ENCODE results near the gene HHIPL1. TPM values are rescaled to one million over a fixed set of nuclear protein-coding genes. Genes with fewer than 3 reads are reported as not detected.
"Not testable (repeated sequence)": the region's sequence is repeated elsewhere in the genome, so short reads cannot be mapped to it uniquely, and the experiment has no call there.

The HHIPL1 gene
- total RNA-seq, 1 donor from 2014 or later: 0.05 TPM

DNA sequence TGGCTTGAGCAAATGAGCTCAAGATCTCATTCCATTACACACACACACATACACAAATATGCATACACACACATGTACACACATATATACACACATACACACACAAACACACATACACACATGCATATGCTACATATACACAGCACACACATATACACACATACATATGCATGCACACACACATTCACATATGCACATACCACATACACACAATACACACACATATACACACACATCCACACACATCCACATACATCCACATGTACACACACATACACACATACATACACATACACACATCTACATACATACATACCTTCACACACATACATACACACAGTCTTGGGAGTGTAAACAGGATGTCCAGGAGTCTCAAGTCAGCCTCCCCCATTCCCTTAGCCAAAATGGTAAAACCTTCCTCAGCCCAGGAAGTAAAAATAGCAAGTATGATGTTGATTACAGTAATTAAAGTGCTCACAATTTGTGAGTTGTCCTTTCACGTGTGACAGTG is 12.8 kb downstream of the HHIPL1 start:
- intact Hi-C loops (cut with micrococcal nuclease): no loop called here

DNA sequence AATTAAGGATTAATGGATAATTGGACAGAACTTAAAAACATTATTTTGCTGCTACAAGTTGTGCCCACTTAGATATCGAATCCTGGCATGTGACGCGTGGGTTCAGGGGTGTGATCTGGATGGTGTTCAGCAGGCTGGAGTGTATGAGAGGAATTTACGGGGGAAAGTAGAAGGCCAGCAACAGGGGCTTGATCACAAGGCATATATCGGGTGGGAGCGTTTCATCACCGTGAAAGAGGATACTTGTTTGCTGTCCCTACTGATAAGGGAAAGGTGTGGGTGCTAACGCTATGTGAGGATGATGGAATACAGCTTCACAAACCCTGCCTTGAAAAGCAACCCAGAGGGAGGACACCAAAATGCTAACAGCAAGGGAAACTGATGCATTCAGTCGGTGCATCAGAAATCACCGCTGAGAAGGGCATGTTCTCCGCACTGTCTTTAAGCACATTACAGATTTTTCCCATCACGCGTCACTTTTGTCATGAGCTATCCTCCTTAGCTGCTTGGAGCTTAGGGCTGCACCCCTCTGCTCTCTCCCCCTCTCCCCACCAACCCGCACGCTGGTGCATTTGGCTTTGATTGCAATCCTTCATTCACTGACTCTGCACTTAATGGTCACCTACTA is 13.4 kb downstream of the HHIPL1 start:
- intact Hi-C loops (cut with micrococcal nuclease): no loop called here

DNA sequence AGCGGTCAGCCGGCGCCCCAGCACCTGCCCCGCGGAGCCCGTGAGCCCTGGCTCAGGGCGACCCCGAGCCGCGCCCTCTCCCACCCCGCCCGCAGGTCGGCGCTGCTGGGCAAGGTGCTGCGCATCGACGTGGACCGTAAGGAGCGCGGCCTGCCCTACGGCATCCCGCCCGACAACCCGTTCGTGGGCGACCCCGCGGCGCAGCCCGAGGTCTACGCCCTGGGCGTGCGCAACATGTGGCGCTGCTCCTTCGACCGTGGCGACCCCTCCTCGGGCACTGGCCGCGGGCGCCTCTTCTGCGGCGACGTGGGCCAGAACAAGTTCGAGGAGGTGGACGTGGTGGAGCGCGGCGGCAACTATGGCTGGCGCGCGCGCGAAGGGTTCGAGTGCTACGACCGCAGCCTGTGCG is 14.4 kb downstream of the HHIPL1 start:
- intact Hi-C loops (cut with micrococcal nuclease): no loop called here

DNA sequence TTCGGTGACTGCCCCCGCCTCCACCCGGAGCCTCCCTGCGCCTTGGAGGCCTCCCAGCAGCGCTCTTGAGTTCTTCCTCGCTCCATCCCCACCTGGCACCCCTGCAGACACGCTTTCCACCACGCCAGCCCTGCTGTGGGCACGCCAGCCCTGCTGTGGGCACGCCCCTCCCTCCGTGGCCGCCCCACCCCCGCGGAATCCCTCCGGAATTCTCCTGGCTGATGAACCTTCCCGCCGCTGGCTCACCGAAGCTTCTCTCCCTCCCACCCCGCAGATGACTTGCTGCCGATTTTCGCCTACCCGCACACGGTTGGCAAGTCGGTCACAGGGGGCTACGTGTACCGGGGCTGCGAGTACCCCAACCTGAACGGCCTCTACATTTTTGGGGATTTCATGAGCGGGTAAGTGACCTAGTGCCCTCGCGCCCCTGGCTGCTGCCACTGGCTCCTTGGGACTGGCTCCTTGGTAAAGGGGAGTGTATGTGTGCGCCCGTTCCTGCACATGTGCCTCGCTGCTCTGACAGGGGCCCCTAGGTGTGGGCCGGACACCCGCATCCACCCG is 15.2 kb downstream of the HHIPL1 start:
- intact Hi-C loops (cut with micrococcal nuclease): no loop called here

DNA sequence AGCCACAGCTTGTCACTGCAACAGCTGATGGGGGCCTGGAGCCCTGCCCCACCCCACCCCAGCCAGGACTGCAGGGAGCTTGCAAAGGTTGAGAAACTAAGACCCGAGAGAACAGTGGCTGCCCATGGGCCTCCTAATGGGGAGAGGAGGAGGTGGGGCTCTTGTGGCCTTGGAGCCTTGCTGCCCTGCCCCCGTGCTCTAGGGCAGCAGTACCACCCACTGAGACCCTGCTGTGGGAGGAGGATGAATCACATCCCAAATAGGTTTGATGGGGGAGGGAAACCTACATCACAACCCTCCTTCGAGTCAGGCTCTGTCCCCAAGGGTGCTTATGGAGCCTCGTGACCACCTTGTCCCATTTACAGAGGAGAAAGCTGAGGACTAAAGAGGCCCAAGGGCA is 15.9 kb downstream of the HHIPL1 start:
- intact Hi-C loops (cut with micrococcal nuclease): no loop called here

DNA sequence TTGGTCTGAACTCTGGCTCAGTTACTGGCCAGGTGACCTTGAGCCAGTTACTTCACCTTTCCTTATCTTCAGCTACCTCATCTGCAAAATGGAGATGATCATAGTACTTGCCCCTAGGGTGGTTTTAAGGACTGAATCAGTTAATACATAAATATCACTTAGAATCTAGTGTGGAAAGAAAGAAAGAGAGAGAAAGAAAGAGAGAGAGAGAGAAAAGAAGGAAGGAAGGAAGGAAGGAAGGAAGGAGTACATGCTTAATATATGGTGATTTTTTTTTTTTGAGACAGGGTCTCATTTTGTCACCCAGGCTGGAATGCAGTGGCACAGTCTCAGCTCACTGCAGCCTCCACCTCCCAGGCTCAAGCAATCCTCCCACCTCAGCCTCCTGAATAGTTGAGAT is 16.3 kb downstream of the HHIPL1 start:
- intact Hi-C loops (cut with micrococcal nuclease): not testable (repeated sequence)

DNA sequence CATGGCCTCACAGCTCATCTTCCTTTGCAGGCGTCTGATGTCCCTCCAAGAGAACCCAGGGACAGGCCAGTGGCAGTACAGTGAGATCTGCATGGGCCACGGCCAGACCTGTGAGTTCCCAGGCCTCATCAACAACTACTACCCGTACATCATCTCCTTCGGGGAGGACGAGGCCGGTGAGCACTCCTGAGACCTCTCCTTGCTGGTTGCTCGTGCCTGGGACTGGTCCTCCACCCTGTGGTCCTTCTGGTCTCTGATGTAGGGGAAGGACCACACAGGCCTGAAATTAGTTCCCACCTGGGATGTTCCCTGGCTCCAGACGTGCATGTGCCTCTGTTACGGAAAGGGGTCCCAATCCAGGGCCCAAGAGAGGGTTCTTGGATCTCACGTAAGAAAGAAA is 17.9 kb downstream of the HHIPL1 start:
- intact Hi-C loops (cut with micrococcal nuclease): no loop called here

DNA sequence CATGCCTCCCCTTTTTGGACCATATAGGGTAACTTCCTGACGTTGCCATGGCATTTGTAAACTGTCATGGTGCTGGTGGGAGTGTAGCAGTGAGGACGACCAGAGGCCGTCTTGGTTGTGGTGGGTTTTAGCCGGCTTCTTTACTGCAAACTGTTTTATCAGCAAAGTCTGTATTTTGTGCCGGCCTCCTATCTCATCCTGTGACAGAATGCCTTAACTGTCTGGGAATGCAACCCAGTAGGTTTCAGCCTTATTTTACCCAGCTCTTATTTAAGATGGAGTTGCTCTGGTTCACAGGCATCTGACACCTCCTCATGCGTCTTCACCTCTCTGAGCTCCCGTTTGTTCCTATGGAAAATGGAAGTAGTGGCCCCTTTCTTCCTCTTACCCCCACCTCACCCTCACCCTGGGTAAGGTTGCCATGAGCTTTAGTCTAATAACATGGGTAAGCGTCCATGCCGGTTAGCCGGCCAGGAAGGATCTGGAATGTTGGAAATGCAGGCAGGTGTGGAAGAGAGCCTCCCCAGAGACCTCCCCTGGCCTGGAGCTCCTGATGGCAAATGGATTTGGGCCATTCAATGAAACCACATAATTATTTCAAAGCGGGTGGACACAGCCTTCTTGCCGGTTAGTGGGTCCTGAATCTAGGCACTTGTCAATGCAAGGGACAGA is 18.6 kb downstream of the HHIPL1 start:
- intact Hi-C loops (cut with micrococcal nuclease): no loop called here

DNA sequence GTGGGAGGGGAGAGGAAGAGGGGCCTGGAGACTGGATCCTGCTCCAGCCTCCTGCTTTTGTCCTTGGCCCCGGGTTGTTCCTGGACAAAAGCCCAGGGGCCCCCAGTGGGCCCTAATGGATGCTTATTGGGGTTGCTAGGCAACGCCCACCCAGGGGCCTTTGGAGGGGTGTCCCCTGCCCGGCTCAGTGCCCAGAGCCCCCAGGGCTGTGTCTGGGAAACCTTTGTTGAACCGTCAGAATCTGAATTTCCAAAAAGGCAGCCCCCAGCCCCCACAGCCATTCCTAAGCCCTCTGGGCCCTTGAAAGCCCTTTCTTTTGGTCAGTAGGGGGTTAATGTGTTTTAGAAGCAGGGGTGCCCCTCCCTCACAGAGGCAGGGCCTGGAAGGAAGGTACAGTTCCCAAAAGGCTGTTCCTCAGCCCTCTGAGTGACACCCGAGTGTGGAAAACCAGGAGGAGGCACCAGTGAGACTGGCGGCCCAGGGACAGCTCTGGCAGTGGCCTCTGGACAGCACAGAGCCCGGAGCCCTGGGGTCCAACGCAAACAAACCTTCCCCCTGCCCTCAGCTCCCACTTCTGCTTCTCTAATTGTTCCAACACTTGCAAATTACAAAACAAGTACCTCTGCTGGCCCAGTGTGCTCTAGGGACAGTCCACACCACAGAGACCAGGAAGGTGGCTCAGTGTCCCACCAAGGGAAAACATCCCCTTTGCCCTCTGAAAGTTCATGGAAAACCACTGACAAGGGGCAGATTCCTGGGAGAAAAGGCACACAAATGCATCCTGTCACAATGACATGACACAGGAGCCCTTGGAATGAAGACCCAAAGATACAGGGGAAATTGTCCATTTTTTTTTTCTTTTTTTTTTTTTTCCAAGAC is 19.4 kb downstream of the HHIPL1 start:
- intact Hi-C loops (cut with micrococcal nuclease): no loop called here

DNA sequence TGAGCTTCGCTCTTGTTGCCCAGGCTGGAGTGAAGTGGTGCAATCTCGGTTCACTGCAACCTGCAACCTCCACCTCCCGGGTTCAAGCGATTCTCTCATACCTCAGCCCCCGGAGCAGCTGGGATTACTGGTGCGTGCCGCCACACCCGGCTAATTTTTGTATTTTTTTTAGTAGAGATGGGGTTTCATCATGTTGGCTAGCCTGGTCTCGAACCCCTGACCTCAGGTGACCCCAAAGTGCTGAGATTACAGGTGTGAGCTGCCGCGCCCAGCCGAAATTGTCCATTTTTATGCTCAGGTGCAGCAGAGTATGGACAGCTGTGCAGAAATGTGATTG is 20.0 kb downstream of the HHIPL1 start:
- intact Hi-C loops (cut with micrococcal nuclease): no loop called here

DNA sequence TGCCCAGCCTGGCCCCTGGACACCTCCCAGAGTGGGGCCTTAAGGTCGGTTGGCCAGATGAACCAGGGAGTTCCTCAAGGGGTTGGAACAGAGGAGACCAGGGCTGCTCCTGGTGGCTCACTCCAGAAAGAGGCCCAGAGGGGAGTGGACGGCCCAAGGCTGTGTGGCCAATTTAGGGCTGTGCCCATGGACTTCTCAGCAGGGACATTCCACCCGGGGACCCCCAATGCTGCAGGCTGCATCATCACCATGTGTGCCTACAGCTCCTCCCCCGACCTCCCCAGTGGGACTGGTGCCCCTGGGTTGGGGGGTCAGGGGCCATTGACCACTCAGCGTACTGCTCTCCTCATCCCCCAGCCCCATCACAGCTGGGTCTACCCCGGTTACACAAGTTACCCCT is 21.6 kb downstream of the HHIPL1 start:
- intact Hi-C loops (cut with micrococcal nuclease): no loop called here

DNA sequence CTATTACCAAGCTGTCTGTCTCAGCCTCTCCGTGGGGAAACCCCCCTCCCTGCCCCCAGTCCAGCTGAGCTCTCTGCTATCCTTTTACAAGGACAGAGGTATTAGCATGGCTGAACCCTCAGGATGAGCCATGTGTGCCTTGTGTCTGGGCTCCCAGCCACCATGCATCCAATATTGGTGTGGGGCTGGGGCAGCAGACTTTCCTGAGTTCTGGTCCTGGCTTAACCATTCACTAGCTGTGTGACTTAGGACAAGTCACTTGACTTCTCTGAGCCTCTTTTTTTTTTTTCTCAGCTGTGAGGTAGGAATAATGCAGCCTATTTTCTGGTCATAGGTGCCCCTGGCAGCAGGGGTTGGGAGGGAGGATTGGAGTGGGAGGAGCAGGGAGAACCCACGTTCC is 22.1 kb downstream of the HHIPL1 start:
- intact Hi-C loops (cut with micrococcal nuclease): no loop called here

DNA sequence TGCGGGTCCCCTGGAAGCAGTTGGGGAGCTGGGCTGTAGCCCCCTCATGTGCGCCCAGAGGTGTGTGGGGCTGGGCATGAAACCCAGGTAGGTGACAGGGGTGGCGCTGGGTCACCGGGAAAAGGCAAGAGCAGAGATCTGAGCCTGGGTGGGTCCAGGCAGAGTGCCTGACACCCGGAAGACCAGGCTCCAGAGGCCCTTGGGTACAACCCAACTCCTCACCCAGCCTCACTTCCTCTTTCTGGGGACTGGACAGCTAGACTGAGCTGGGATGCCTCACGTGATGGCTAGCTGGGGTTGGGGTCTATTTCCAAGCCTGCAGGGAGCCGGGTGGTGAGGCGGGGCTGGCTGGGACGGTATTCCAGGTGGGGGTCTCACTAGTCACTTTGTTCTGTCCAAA is 22.9 kb downstream of the HHIPL1 start:
- intact Hi-C loops (cut with micrococcal nuclease): no loop called here

DNA sequence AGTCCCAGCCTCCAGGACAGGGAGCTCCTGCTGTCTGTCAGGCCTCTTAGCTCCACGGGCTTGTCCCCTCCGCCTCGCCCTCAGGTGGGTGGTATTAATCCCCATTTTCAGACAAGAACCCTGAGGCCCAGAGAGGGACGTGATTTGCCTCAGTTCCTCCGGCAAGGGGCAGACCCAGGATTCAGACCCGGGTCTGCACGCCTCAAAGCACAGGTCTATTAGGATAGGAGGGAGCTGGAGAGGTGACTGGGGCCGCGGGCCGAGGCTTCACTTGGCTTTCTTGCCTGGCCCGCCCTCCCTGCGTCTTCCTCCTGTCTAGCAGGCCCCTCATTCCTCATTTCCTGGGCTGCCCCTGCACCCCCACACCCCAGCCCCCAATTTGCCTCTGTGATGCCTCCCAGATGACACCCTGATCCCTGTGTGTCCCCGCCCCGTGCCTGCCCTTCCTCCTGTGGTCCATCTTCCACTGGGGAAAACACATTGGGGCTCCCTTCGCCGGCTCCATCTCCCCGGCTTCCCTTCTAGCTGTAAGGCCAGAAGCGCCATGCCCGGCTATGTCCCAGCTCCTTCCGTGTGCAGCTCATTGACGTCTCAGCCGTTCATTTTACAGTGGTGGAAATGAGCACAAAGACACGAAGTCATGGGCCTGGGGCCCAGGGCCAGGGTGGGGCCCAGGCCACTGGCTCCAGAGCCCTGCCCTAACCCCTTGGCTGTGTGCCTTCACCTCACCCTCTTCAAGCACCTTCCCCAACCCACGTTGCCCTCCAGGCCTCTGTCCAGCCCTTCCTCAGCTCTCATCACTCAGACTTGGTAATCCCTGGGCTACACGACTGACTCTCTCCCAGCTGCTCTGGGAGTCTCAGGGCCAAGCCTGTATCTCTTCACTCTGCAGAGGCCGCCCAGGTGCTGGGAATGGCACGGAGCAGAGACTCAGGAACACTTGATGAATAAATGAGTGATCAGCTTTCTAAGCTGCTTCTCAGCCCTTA is 23.7 kb downstream of the HHIPL1 start:
- intact Hi-C loops (cut with micrococcal nuclease): no loop called here

DNA sequence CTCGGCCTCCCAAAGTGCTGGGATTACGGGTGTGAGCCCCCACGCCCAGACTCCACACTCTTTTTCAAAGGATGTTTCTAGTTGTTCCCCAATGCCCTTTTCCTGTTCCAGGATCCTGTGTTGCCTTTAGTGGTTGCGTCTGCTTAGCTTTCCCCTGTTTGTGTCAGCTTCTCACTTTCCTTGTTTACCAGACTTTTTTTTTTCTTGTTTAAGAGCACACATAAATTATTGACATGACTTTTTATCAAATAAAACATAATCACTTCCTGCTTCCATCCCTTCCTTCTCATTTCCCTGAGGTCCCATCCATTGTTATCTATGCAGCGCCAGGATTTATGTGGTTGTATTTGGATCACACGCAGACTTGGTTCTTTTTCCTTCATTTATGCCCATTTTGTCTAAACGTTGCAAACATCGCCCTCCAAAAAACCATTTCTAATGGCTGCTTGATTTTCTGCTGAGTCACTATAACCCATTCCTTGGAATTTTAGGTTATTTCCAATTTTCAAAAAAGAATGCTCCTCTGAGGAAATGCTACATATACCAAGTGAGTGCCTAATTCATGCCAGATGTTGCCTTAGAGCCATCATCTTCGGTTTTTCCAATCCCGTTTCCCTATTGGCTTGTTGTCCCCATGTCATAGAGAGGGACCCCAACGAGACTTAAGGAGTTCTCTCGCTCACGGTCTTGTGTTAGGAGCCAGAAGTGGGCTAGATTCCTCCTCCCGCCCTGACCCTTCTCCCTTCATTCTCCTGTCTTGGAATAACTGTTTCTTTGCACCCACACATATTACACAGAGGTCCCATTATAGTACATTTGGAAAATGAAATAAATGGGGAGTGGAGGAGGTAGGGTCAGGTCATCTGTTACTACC is 25.7 kb downstream of the HHIPL1 start:
- intact Hi-C loops (cut with micrococcal nuclease): no loop called here

DNA sequence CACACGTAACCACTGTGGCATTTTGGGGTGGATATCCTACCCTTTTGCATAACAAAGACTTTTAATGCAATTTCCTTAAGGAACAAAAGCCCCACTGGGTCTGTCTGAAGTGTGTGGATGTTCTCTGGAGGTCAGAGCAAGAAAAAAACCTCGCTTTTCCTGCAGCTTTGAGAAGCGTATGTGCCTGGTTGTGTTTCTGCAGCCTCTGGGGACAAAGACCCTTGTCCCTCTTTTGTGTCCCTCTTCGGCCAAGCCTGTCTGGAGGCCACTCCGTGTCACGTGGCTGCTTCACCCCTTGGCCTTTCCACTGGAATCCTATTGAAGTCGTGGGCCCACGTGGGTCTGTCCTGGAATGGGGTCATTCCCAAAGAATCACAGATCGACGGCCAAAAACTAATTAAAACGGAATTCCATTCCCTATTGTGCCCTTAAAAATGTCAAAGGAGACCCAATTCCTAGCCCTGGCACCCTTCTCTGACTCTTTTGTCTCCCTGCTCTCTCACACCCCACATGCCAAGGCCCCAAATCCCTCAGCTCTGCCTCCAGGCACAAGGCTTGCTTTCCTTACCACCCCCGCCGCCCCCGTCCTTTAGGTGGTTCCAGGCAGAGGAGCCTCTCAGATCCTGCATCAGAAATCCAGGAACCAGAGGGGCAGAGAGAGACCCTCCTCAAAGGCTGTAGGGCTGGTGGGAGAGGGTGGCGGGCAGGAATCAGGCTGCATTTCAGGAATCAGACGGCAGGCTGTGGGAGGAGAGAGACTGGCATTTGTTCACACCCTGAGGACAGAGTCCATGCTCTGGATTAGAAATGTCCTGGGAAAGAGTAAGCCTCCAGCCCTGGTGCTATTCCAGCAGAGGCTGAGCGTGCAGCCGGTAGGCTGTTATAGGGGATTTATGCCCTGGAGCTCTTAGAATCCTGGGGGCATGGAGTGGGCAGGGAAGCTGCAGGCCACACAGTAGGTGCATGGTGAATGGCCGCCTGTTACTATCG is 26.6 kb downstream of the HHIPL1 start:
- intact Hi-C loops (cut with micrococcal nuclease): loop anchor here (1.0 kb wide), 1 partner anchor 13 kb away; the partner anchor contains the start of gene CYP46A1

DNA sequence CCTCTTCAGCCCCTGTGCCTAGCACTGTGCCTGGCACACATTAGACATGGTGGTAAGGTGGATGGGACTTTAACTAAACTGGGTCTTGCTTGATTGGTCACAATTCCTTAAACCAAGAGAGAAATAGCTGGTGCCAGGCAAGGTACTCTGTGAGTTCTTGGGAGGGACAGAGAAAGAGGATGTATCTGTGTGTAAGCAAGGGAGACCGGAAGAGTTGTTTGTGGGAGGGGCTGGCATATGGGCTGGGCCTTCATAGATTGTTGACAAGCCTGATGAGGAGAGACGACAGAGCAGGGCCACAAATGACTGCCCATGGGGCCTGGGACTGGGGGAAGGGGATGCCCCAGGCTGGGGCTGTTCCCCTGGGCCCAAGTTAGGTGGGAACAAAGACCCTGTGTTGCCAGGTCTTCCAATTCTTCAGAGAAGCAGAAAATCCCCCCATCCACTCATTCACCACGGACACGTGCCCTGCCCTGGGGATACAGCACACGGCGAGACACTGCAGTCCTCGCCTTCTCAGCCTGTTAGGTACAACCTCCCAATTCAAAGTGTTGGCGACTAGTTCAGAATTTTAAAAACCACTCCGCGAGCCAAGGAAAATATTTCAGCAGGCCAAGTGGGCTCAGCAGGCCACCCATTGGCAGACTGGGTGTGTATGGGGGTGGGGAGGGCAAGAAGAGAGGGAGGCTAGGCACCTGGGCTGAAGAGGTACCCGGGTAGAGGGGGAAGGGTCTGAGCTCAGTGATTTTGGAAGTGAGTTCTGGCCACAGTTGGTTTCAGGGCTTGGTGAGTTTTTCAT is 27.8 kb downstream of the HHIPL1 start:
- intact Hi-C loops (cut with micrococcal nuclease): loop anchor here (1.0 kb wide), 1 partner anchor 12 kb away; the partner anchor contains the start of gene CYP46A1

Data from T-helper 1 cell treated with Interleukin-12 subunit alpha and Interleukin-12 subunit beta and Interleukin-4 antibody, amounts not matched to agents 30 ng/mL and 1 ng/mL, for 36 hours (primary cell).